Natural killer cell (primary cell): ENCODE measurements around the gene RPL10. TPM values are rescaled to one million over a fixed set of nuclear protein-coding genes. Genes with fewer than 3 reads are reported as not detected.

Source experiments
- ATAC-seq, 3 donors: fragments of 150-1000 bp in 2 of 3; fragments of 200-7000 bp in 1 of 3; cut with Tn5 transposase; 1 replicate in 1 of 3; 2 replicates in 2 of 3; pipeline ENCODE4 v1.10.0; 2021; ENCODE audit warnings: mild to moderate bottlenecking in 2 of 3, moderate library complexity in 2 of 3
- DNase-seq, 2 donors: peaks; one replicate each; pipeline versions ENCODE4 v3.0.0 to v3.0.0-alpha.2; 2013 to 2021; ENCODE audit warnings: mixed read lengths in 1 of 2
- H3K27ac ChIP-seq: one replicate; pipeline ENCODE4 v1.5.1; 2013; ENCODE audit warnings: mild to moderate bottlenecking, low read length
- H3K27me3 ChIP-seq: one replicate; pipeline ENCODE4 v1.6.1; 2013; ENCODE audit warnings: low read length; ENCODE audit not compliant: control insufficient read depth, insufficient read depth
- H3K36me3 ChIP-seq: one replicate; pipeline ENCODE4 v1.6.1; 2013; ENCODE audit warnings: low read length; ENCODE audit not compliant: control insufficient read depth, insufficient read depth
- H3K4me1 ChIP-seq: one replicate; pipeline ENCODE4 v1.6.1; 2013; ENCODE audit warnings: low read length; ENCODE audit not compliant: control insufficient read depth, insufficient read depth
- H3K4me3 ChIP-seq: one replicate; pipeline ENCODE4 v1.5.1; 2013; ENCODE audit warnings: low read length
- H3K9me3 ChIP-seq: one replicate; pipeline ENCODE4 v1.6.1; 2013; ENCODE audit warnings: low read length; ENCODE audit not compliant: control insufficient read depth, insufficient read depth
- H3K27ac Mint-ChIP-seq, 2 donors: one replicate each; pipeline ENCODE4 v1.8.0; 2022; ENCODE audit warnings: mild to moderate bottlenecking in 2 of 2, mixed read lengths in 2 of 2, moderate library complexity in 1 of 2
- H3K27me3 Mint-ChIP-seq, 2 donors: one replicate each; pipeline ENCODE4 v1.8.0; 2022; ENCODE audit warnings: low read depth in 2 of 2, mixed read lengths in 2 of 2
- H3K36me3 Mint-ChIP-seq: one replicate; pipeline ENCODE4 v1.8.0; 2022; ENCODE audit warnings: mixed read lengths
- H3K4me1 Mint-ChIP-seq, 2 donors: one replicate each; pipeline ENCODE4 v1.8.0; 2022; ENCODE audit warnings: mixed read lengths in 2 of 2
- H3K4me3 Mint-ChIP-seq: one replicate; pipeline ENCODE4 v1.8.0; 2022; ENCODE audit warnings: mild to moderate bottlenecking, moderate library complexity, mixed read lengths
- H3K9me3 Mint-ChIP-seq, 2 donors: one replicate each; pipeline ENCODE4 v1.8.0; 2022; ENCODE audit warnings: mixed read lengths in 2 of 2
- WGBS: methylation state at CpG from one replicate; pipeline ENCODE4 v1.1.7; 2013; ENCODE audit warnings: missing lambda C conversion rate; ENCODE audit not compliant: insufficient coverage; 5-methylcytosine and 5-hydroxymethylcytosine counted together
- intact Hi-C: fragments of 100-400 bp; cut with micrococcal nuclease; formaldehyde crosslinking; loops from one replicate; pipeline ENCODE4 v1.14.2; 2022
- total RNA-seq, 4 donors: library from RNA; stranded (reverse); fragments of 120-200 nt in 1 of 4; gene quantifications; one replicate each; pipeline versions ENCODE4 v1.2.3 to v1.2.4, GENCODE V29; 2013 to 2022
- TF ChIP-seq, protein P1 (sequence below): fragments of 200-600 bp; IDR thresholded peaks from one replicate; pipeline ENCODE4 v1.8.0; 2022; ENCODE audit warnings: antibody characterized with exemption

RPL10 gene
- total RNA-seq, 3 donors from 2014 or later (not counting 1 experiment from before 2014, with no cell fraction given): 2,249 to 2,456 (median 2,324) TPM

DNA sequence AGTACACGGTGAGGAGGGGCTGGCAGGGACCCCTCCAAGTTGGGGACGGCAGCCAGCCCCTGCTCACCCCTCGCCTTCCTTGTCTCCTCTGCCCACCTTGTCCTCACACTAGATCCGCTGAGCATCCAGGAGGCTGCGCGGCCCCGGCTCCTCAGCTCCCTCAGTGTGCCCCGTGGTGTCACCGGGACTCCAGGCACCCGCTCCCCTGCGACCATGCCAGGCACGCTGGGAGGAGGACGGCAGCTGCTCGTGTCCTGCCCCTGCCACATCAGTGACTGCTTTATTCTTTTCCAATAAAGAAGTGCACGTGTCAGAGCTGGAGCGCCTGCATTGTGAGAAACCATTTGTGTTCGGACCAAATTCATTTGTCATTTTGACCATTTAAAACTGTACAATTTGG is 52.1 kb downstream of the RPL10 start:
- no peaks in the 10 kb centered on the region for H3K27me3 ChIP-seq
- DNase-seq (no peak), ATAC-seq (no peak)
- Mint-ChIP-seq H3K4me1 (peaks cover 0 to 4% of the 10 kb centered on the region in 2 donors), H3K9me3 (no peaks in the 10 kb centered on the region), H3K27ac (no peak overlapping the region), H3K27me3 (peaks cover 0 to 7% of the 10 kb centered on the region in 2 donors), H3K36me3 (no peaks in the 10 kb centered on the region), H3K4me3 (no peak overlapping the region)
- 90% methylated on average over 17 of the region's 17 CpGs for WGBS
- H3K27ac ChIP-seq: no peak overlapping the region
- H3K9me3 ChIP-seq: no peaks in the 10 kb centered on the region
- peaks cover 8% of the 10 kb centered on the region for H3K4me1 ChIP-seq
- no peak overlapping the region for H3K4me3 ChIP-seq
- intact Hi-C loops: no loop called here
- TF ChIP-seq, protein P1, sequence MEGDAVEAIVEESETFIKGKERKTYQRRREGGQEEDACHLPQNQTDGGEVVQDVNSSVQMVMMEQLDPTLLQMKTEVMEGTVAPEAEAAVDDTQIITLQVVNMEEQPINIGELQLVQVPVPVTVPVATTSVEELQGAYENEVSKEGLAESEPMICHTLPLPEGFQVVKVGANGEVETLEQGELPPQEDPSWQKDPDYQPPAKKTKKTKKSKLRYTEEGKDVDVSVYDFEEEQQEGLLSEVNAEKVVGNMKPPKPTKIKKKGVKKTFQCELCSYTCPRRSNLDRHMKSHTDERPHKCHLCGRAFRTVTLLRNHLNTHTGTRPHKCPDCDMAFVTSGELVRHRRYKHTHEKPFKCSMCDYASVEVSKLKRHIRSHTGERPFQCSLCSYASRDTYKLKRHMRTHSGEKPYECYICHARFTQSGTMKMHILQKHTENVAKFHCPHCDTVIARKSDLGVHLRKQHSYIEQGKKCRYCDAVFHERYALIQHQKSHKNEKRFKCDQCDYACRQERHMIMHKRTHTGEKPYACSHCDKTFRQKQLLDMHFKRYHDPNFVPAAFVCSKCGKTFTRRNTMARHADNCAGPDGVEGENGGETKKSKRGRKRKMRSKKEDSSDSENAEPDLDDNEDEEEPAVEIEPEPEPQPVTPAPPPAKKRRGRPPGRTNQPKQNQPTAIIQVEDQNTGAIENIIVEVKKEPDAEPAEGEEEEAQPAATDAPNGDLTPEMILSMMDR: no peak
- H3K36me3 ChIP-seq: peaks cover 18% of the 10 kb centered on the region

Other genes with a start within 250 kb of the RPL10 start
- not detected for gene OPN1MW, start 215.8 kb upstream of the RPL10 start, total RNA-seq
- not detected for gene OPN1MW2, start 178.6 kb upstream of the RPL10 start, total RNA-seq
- not detected for gene OPN1MW3, start 140.8 kb upstream of the RPL10 start, total RNA-seq
- under 1 TPM in 1 of 3 donors, not detected in 2; 0.61 TPM for gene TEX28, start 103.3 kb upstream of the RPL10 start, total RNA-seq
- 10 to 100 TPM; 17.1 to 42.8 (median 28.8) TPM for gene TKTL1, start 102.6 kb upstream of the RPL10 start, total RNA-seq
- gene FLNA, start 23.7 kb upstream of the RPL10 start, total RNA-seq: 1,000 to 10,000 TPM; 2,872 to 3,483 (median 2,927) TPM
- 100 to 1,000 TPM; 141 to 175 (median 152) TPM for gene EMD, start 19.1 kb upstream of the RPL10 start, total RNA-seq
- gene DNASE1L1, start 10.9 kb downstream of the RPL10 start, total RNA-seq: 10 to 100 TPM; 16.7 to 19.6 (median 16.8) TPM
- gene TAFAZZIN, start 13.2 kb downstream of the RPL10 start, total RNA-seq: 10 to 100 TPM; 67.3 to 87.2 (median 67.7) TPM
- gene ATP6AP1, start 30.3 kb downstream of the RPL10 start, total RNA-seq: 10 to 100 TPM; 62.4 to 71.7 (median 65.9) TPM
- gene GDI1, start 38.8 kb downstream of the RPL10 start, total RNA-seq: 100 to 1,000 TPM; 138 to 174 (median 140) TPM
- gene FAM50A, start 45.8 kb downstream of the RPL10 start, total RNA-seq: 10 to 100 TPM; 48.9 to 63.2 (median 54.1) TPM
- 10 to 100 TPM; 20.8 to 34.3 (median 32.2) TPM for gene PLXNA3, start 59.9 kb downstream of the RPL10 start, total RNA-seq
- gene LAGE3, start 80.9 kb downstream of the RPL10 start, total RNA-seq: 10 to 100 TPM; 10.8 to 12.5 (median 10.9) TPM
- gene UBL4A, start 88.2 kb downstream of the RPL10 start, total RNA-seq: 10 to 100 TPM; 11.7 to 22.4 (median 17.6) TPM
- 10 to 100 TPM; 26.5 to 42.1 (median 31.8) TPM for gene SLC10A3, start 92.3 kb downstream of the RPL10 start, total RNA-seq
- 10 to 100 TPM; 31.1 to 38.0 (median 37.3) TPM for gene FAM3A, start 117.9 kb downstream of the RPL10 start, total RNA-seq
- gene G6PD, start 148.5 kb downstream of the RPL10 start, total RNA-seq: 100 to 1,000 TPM; 184 to 220 (median 197) TPM
- 10 to 100 TPM; 64.8 to 84.6 (median 84.1) TPM for gene IKBKG, start 149.2 kb downstream of the RPL10 start, total RNA-seq
- gene CTAG1A, start 186.8 kb downstream of the RPL10 start, total RNA-seq: not detected
- gene CTAG1B, start 220.9 kb downstream of the RPL10 start, total RNA-seq: not detected